IMR-90 (cell line): ENCODE measurements around the gene AAMDC. TPM values are rescaled to one million over a fixed set of nuclear protein-coding genes. Genes with fewer than 3 reads are reported as not detected.

Source experiments
- ATAC-seq: fragments of 200-7000 bp; cut with Tn5 transposase; 2 replicates; pipeline ENCODE4 v1.9.1; 2020; ENCODE audit warnings: low read depth, mild to moderate bottlenecking, moderate library complexity
- BruUV-seq: library from RNA; stranded (reverse); fragments of 400-500 nt; replicated peaks from 2 replicates; lab custom pipeline; 2021; lab: Mats Ljungman, UMichigan
- CTCF ChIA-PET: fragments of 300-600 bp; formaldehyde crosslinking; extraction: SDS; loops from one replicate; lab custom pipeline; 2021; ENCODE audit warnings: antibody characterized with exemption; lab: Yijun Ruan, JAX
- POLR2A ChIA-PET: fragments of 300-600 bp; sonication (Branson Sonifier 250); formaldehyde crosslinking; loops from one replicate; lab custom pipeline; 2022; ENCODE audit warnings: antibody characterized with exemption; ENCODE audit not compliant: unreplicated experiment; lab: Charles Lee
- DNase-seq: peaks from one replicate; pipeline ENCODE4 v3.0.0; 2013
- H2AFZ ChIP-seq: replicated peaks from 2 replicates; pipeline ENCODE3; 2013; ENCODE audit warnings: low read length, mild to moderate bottlenecking; ENCODE audit not compliant: poor library complexity
- H2AK5ac ChIP-seq: 2 replicates; pipeline ENCODE4 v1.6.1; 2013; ENCODE audit warnings: low read depth, low read length, inconsistent platforms
- H2AK9ac ChIP-seq: replicated peaks from 2 replicates; pipeline ENCODE3; 2013; ENCODE audit warnings: mild to moderate bottlenecking, low read depth, low read length, moderate library complexity; ENCODE audit not compliant: poor library complexity
- H2BK120ac ChIP-seq: 2 replicates; pipeline ENCODE4 v1.6.1; 2013; ENCODE audit warnings: low read depth, low read length, inconsistent platforms
- H2BK15ac ChIP-seq: 3 replicates; pipeline ENCODE4 v1.6.1; 2013; ENCODE audit warnings: low read depth, low read length, inconsistent platforms
- H2BK20ac ChIP-seq: 2 replicates; pipeline ENCODE4 v1.6.1; 2013; ENCODE audit warnings: low read depth, mild to moderate bottlenecking, inconsistent platforms, low read length, moderate library complexity
- H2BK5ac ChIP-seq: 2 replicates; pipeline ENCODE4 v1.6.1; 2013; ENCODE audit warnings: mild to moderate bottlenecking, low read depth, low read length, inconsistent platforms; ENCODE audit not compliant: poor library complexity, severe bottlenecking
- H3K14ac ChIP-seq: replicated peaks from 2 replicates; pipeline ENCODE4 v1.6.1; 2013; ENCODE audit warnings: low read depth, low read length, inconsistent platforms
- H3K18ac ChIP-seq: 2 replicates; pipeline ENCODE4 v1.6.1; 2013; ENCODE audit warnings: low read depth, low read length, control low read depth
- H3K23ac ChIP-seq: 2 replicates; pipeline ENCODE4 v1.6.1; 2013; ENCODE audit warnings: low read depth, low read length, inconsistent platforms
- H3K27ac ChIP-seq: 2 replicates; pipeline ENCODE4 v1.5.1; 2013; ENCODE audit warnings: mild to moderate bottlenecking, control low read depth, low read length; ENCODE audit not compliant: insufficient read depth
- H3K27me3 ChIP-seq: 2 replicates; pipeline ENCODE4 v1.6.1; 2013; ENCODE audit warnings: low read length; ENCODE audit not compliant: control insufficient read depth, insufficient read depth
- H3K36me3 ChIP-seq: 2 replicates; pipeline ENCODE4 v1.6.1; 2013; ENCODE audit warnings: low read length, mixed read lengths; ENCODE audit not compliant: control insufficient read depth, insufficient read depth
- H3K4ac ChIP-seq: 2 replicates; pipeline ENCODE4 v1.6.1; 2013; ENCODE audit warnings: low read depth, low read length, inconsistent platforms
- H3K4me1 ChIP-seq: 2 replicates; pipeline ENCODE4 v1.6.1; 2013; ENCODE audit warnings: low read length, mixed read lengths; ENCODE audit not compliant: control insufficient read depth, insufficient read depth
- H3K4me2 ChIP-seq: 2 replicates; pipeline ENCODE4 v1.6.1; 2013; ENCODE audit warnings: low read depth, mild to moderate bottlenecking, control low read depth, low read length, moderate library complexity
- H3K4me3 ChIP-seq: 2 replicates; pipeline ENCODE4 v1.5.1; 2013; ENCODE audit warnings: low read depth, mild to moderate bottlenecking, control low read depth, low read length, moderate library complexity; ENCODE audit not compliant: insufficient read depth
- H3K56ac ChIP-seq: 2 replicates; pipeline ENCODE4 v1.6.1; 2013; ENCODE audit warnings: low read length, inconsistent platforms; ENCODE audit not compliant: insufficient read depth; ENCODE audit errors: extremely low read depth
- H3K79me1 ChIP-seq, 2 experiments: 2 replicates each; pipeline ENCODE4 v1.6.1; 2013; ENCODE audit warnings: low read length in 2 of 2, inconsistent platforms in 1 of 2, low read depth in 1 of 2
- H3K9ac ChIP-seq: 2 replicates; pipeline ENCODE4 v1.6.1; 2013; ENCODE audit warnings: low read depth, low read length, control low read depth
- H3K9me1 ChIP-seq: 2 replicates; pipeline ENCODE4 v1.6.1; 2013; ENCODE audit warnings: low read length, inconsistent platforms; ENCODE audit not compliant: insufficient read depth
- H3K9me3 ChIP-seq: 2 replicates; pipeline ENCODE4 v1.6.1; 2013; ENCODE audit warnings: low read length; ENCODE audit not compliant: control insufficient read depth, insufficient read depth
- H4K20me1 ChIP-seq: 2 replicates; pipeline ENCODE4 v1.6.1; 2013; ENCODE audit warnings: low read length, inconsistent platforms; ENCODE audit not compliant: insufficient read depth
- H4K5ac ChIP-seq: 2 replicates; pipeline ENCODE4 v1.6.1; 2013; ENCODE audit warnings: mild to moderate bottlenecking, low read depth, low read length, control low read depth
- H4K8ac ChIP-seq, 2 experiments: 2 replicates each; pipeline ENCODE4 v1.6.1; 2013; ENCODE audit warnings: low read depth in 2 of 2, low read length in 2 of 2, control low read depth in 1 of 2, inconsistent platforms in 1 of 2
- H4K91ac ChIP-seq: 2 replicates; pipeline ENCODE4 v1.6.1; 2013; ENCODE audit warnings: low read depth, low read length, inconsistent platforms; ENCODE audit not compliant: insufficient read depth
- RCOR1 ChIP-seq: IDR thresholded peaks from 2 replicates; pipeline ENCODE4 v1.6.1; 2012; ENCODE audit warnings: mild to moderate bottlenecking, low read length, improper control_type of control experiment; ENCODE audit not compliant: insufficient replicate concordance
- RFX5 ChIP-seq: IDR thresholded peaks from 2 replicates; pipeline ENCODE4 v1.8.0; 2012; ENCODE audit warnings: low read depth, mild to moderate bottlenecking, low read length, moderate library complexity
- WGBS, 2 experiments: methylation state at CpG; one replicate each; pipeline versions ENCODE4 v1.1.5 to v1.1.7; 2013; ENCODE audit warnings: missing lambda C conversion rate in 2 of 2; ENCODE audit not compliant: insufficient read length in 1 of 2; ENCODE audit errors: extremely low coverage in 2 of 2; 5-methylcytosine and 5-hydroxymethylcytosine counted together
- dilution Hi-C: fragments of 300-500 bp; cut with HindIII; formaldehyde crosslinking; loops from one replicate; pipeline ENCODE4 v1.14.3; 2018; ENCODE audit warnings: low sequenced_read_pairs; ENCODE audit not compliant: unreplicated experiment
- in situ Hi-C: fragments of 300-500 bp; cut with MboI; formaldehyde crosslinking; loops from 3 replicates; pipeline ENCODE4 v1.14.3; 2019; ENCODE audit warnings: low sequenced_read_pairs, inconsistent platforms, mixed read lengths
- intact Hi-C: fragments of 100-400 bp; cut with micrococcal nuclease; formaldehyde crosslinking; loops from 2 replicates; pipeline ENCODE4 v1.10.0; 2022
- polyA plus RNA-seq, 3 experiments: library from polyadenylated mRNA; depleted of rRNA; stranded (reverse); fragments of >200 nt; gene quantifications; 2 replicates each; pipeline ENCODE4 v1.2.3, GENCODE V29; 2012; ENCODE audit warnings: low replicate concordance in 1 of 3
- total RNA-seq: library from RNA; depleted of rRNA; stranded (reverse); fragments of >200 nt; gene quantifications from 2 replicates; pipeline ENCODE4 v1.2.3, GENCODE V29; 2012

Gene AAMDC
- total and polyA plus RNA-seq, 2 of the 4 experiments (the other 2 are of a cell fraction), result 15.8 to 47.6 TPM

DNA sequence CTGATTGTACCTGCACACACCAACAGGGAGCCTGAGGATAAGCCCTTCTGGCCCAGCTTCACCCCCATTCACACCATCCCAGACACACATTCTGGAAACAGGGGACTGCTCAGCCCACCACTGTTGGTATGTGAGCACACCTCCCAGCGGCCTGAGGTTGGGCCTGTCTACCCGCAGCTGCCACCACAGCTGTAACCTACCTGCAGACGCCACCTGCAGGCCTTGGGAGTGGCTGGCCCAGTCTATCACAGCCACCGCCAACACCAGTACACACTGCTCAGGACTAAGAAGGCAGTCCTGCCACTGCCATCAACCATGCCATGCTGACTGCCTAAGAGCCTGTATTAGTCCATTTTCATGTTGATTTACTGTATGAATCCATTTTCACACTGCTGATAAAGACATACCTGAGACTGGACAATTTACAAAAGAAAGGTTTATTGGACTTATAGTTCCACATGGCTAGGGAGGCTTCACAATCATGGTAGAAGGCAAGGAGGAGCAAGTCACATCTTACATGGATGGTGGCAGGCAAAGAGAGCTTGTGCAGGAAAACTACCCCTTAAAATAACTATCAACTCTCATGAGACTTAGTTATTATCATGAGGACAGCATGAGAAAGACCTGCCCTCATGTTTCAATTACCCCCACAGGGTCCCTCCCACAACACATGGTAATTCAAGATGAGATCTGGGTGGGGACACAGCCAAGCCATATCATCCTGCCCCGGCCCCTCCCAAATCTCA is 31.0 kb upstream of the AAMDC start:
- Histone ChIP-seq H4K5ac (no peak overlapping the region), H2AK9ac (no peak overlapping the region), H2BK5ac (no peak overlapping the region), H3K9me1 (peaks cover 12% of the 10 kb centered on the region), H4K20me1 (peaks cover 86% of the 10 kb centered on the region), H4K91ac (no peak overlapping the region), H3K18ac (no peak overlapping the region), H4K8ac (no peak overlapping the region), H3K27ac (no peak overlapping the region), H3K4me2 (no peak overlapping the region), H3K56ac (no peak overlapping the region), H3K9ac (no peak overlapping the region), H2AK5ac (no peak overlapping the region), H3K36me3 (peaks cover 9% of the 10 kb centered on the region), H3K79me1 (peaks cover 23 to 69% of the 10 kb centered on the region in 2 experiments), H3K4me3 (no peak overlapping the region), H3K4me1 (no peaks in the 10 kb centered on the region), H2AFZ (no peak overlapping the region), H2BK20ac (no peak overlapping the region), H3K27me3 (no peaks in the 10 kb centered on the region), H2BK120ac (no peak overlapping the region), H3K14ac (no peak overlapping the region), H3K4ac (no peak overlapping the region), H2BK15ac (no peak overlapping the region), H3K9me3 (no peaks in the 10 kb centered on the region; the same call in 1 of the 2 replicates), H3K23ac (no peak overlapping the region)
- ATAC-seq, result no peak
- no TSS peak for BruUV-seq
- 80% methylated on average over 1 of the region's 5 CpGs; no CpG with 5 or more reads in 1 of the 2 experiments for WGBS, 2 experiments
- intact Hi-C loops (no loop called here), in situ Hi-C loops (no loop called here), dilution Hi-C loops (no loop called here)
- TF ChIP-seq RFX5 (no peak), RCOR1 (no peak)
- no peak for DNase-seq
- CTCF ChIA-PET, result interaction anchor here (0.5 kb wide), 2 partner anchors 9 to 43 kb away, joined by 3 to 5 read pairs; no protein-coding TSS in a partner anchor
- POLR2A ChIA-PET, result no interaction called here
